Tongue (tissue), 2 donors: ENCODE measurements around the gene ABAT. TPM values are rescaled to one million over a fixed set of nuclear protein-coding genes. Genes with fewer than 3 reads are reported as not detected.
A peak's percentile ranks its signal among the peaks of the same experiment; 100 is the strongest.
"Not testable (repeated sequence)": the region's sequence is repeated elsewhere in the genome, so short reads cannot be mapped to it uniquely, and the experiment has no call there.

Source experiments
- DNase-seq: peaks from one replicate; pipeline ENCODE4 v3.0.0-alpha.2; 2015
- total RNA-seq: library from RNA; depleted of rRNA; stranded (reverse); fragments of >200 nt; gene quantifications from one replicate; pipeline ENCODE4 v1.2.3, GENCODE V29; 2014

The ABAT gene
- total RNA-seq, 1 donor from 2014 or later, result 18.9 TPM

DNA sequence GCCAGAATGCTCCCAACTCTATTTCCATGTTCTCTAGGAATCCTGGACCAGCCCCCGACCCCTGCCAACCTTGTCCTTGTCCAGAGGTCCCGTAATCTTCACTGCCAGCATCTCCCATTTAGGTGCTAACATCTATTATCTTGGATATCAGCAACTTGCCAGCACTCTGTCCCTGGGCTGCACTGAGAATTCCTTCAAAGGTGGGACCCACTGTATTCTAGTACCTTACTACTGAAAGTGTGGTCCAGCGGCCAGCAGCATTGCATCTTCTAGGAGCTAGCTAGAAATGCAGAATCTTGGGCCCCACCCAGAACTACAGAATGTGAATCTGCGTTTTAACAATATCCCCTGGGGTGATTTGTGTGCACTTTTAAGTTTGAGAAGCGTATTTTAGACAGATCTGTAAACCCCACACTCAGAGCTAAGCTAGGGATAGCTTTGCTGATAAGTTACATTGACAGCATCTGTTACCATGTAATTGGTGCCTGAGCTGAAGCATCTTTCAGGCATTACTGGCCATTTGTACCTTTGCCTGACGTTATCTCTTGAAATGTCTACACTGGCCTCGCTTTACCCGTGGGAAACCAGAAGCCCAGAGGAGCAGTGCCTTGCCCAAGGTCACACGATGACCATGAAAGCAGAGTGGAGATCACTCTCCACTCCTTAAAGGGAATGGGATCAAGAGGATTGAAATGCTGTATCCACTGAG is 8.3 kb downstream of the ABAT start:
- no peak for DNase-seq

DNA sequence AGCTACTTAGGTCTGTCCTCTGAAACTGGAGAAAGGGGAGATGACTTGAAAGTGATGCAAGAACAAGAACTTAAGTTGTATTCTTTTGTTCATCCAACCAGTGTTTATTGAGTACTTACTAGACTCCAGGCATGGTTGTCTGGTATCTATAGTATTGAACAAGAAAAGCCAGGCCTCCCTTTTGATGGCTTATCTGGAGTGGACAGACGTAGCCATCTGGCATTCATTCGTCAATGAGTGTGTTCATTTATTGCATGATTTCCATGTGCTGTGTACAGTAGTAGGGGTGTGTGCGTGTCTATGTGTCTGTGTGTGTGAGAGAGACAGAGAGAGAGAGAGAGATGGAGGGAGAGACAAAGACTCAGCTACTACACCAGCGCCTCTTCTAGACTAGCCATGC is 9.2 kb downstream of the ABAT start:
- DNase-seq, result no peak

DNA sequence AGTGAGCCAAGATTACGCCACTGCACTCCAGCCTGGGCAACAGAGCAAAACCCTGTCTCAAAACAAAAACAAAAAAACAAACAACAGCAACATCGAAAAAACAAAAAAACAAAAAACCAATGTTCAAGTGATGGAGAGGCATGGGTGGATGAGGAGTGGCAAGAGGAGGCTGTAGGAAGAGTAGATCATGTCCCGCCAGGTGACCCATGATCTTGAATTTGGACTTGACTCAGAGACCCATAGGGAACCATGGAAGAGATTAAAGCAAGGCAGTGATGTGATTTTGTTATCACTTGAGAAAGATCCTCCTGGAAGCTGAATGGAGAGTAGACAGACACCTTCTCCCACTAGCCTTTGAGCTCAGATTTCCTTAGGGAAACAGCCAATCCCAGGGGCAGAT is 11.2 kb downstream of the ABAT start:
- DNase-seq, result no peak

DNA sequence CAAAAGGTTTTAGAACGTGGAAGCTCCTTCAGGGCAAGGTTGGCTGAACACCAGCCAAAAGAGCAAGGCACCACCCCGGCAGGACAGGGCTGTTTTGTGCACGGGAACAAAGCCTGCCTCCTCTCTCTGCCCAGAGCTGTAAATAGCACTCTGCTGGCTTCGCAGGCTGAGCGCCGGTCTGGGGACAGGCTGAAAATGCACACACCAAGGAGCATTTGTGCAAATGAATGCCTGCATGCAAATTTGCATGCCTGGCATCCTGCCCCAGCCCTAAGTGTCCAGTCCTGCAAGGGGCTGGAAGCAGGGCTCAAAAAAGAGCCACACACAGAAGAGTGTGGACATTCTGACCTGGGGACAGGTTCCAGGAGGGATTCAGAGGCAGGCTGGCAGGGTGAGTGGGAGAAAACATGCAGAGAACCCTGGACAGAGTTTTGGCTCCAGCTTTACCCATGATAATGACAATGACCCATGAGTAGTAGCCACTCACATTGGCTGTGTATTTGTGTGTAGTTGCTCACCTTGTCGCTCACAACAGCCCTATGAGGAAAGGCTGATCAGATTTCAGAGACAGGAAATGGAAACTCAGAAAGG is 11.7 kb downstream of the ABAT start:
- peak; percentile 47 for DNase-seq

DNA sequence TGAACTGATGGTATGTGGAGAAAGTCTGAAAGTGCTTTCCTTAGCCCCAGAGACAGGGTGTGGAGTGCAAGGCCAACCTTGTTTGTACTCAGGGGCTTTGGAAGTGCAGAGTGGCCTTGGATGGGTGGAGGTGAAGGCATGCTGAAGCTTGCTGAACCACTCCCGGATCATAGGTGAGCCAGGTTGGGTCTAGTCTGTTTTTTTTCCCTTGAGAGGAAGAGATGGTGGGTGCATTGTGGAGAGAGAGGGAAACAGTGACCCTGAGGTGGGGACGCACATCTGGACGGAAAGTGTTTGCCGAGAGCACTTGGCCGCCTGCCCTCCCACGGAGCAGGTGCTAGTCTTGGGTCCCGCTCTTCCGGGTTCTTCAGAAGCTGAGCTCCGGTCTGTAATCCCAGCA is 12.5 kb downstream of the ABAT start:
- DNase-seq, result no peak

DNA sequence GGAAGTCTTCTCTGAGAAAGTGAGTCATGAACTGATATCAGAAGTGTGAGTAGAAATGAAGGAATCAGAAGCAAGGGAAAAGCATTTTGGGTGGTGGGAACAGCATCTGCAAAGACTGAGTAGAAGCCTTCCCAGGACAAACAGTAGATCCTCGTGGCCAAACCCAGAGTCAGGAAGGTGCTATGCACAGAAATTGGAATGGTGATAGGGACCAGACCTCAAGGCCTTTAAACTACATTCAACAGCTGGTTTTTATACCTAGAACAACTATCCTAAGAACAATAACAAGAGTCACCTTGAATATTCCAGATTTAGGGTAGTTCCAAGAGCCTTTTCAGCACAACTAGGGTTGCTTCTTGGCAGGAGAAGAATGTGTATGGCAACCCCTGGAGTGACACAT is 15.3 kb downstream of the ABAT start:
- no peak for DNase-seq

DNA sequence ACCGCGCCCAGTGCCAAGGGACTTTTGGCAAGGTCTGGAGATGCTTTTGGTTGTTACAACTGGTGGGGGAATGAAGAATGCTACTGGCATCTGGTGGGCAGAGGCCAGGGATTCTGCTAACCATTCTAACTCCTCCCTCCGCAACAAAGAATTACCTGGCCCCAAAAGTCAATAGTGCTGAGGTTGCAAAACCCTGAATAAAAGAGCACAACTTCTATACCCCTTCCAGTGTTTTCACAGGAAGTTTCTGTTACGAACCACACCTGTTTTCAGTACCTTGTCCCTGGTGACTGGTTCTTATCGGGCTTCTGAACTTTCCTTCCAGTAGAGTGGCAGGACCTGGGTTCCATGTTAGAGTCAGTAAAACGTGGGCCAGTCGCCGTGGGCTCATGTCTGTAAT is 17.3 kb downstream of the ABAT start:
- DNase-seq, result no peak

DNA sequence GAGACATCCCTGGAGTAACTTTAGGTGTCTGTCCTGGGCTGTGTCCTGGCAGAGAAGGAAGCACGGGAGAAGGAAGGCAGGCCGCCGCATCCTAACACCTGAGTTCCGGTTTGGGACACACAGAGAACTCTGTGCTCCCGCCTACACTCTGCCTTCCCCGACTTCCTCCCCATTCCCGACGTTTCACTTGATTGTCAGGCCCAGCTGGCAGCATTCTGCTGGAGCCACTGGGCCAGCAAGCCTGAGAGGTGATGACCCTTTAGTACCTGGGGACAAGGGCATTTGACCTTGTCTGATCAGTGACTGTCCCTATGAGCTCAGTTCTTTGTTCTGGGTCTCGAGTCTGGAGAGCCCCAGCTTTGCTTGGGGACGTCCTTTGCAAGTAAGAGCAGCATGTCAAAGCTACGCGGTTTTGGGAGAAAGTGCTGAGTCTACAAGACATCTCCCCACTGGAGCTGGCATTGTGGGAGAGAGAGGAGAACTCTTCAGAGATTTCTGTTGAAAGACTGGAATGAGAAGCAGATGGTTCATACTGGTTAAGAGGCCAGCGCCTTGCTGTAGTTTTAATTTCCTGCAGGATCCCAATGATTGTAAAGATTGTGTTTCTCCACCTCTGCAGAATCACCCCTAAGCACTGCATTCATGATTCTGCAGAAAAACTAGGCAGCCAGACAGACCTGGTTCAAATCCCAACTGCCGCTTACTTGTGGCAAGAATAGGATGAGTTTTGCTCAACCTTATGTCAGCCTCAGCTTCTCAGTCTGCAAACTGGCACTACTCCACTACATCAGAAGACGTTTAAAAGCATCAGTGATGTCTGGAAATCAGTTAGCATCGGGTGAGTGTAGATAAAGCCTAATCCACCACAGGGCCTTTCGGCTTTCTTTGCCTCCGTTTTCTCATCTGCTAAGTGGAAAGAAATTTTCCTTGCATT is 20.6 kb downstream of the ABAT start:
- no peak for DNase-seq

DNA sequence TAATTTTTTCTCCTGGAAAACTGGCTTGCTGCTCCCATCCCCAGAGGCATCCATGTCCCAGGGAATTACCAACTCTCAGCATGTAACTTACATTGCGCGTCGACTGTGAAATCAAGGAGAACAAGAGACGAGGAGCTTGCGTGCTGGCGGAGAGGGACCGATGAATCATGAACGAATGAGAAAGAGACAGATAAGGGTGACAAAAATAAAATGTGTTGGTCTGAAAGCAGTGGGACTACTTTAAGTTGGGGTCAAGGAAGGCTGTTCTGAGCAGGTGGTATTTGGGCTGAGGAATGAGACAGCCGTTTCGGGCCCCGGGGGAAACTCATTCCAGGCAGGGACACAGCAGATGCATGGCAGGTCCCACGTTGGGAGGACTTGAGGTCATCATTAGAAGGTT is 22.5 kb downstream of the ABAT start:
- peak; percentile 43 for DNase-seq

DNA sequence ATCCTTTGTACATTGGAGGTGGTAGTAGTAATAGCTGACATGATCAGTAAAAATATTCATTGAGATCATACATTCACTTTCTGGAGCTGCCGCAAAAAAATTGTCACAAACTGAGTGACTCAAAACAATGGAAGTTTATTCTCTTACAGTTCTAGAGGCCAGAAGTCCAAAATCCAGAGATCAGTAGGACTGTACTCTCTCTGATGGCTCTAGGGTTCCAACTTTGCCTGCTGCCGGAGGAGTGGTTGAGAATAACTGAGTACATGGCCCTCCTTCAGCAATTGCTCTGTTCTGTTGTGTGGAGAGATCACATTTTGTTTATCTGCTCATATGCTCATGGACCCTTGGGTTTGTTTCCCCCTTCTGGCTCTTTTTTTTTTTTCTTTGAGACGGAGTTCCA is 23.5 kb downstream of the ABAT start:
- DNase-seq, result no peak

DNA sequence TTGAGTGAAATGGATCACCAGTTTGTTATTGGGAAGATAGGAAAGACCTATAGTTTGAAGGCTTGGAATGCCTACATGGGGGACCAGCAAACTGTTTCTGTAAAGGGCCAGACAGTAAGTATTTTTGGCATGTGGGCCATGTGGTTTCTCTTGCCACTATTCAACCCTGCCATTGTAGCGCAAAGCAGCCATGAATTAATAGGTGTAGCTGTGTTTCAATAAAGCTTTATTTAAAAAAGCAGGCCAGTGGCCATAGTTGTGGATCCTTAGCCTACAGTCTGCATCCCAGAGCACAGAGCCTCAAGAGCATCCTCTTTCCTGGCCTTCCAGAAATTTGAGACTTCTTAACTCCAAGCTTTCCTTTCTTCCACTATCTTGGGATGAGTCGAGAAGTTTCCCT is 29.3 kb downstream of the ABAT start:
- DNase-seq, result no peak

DNA sequence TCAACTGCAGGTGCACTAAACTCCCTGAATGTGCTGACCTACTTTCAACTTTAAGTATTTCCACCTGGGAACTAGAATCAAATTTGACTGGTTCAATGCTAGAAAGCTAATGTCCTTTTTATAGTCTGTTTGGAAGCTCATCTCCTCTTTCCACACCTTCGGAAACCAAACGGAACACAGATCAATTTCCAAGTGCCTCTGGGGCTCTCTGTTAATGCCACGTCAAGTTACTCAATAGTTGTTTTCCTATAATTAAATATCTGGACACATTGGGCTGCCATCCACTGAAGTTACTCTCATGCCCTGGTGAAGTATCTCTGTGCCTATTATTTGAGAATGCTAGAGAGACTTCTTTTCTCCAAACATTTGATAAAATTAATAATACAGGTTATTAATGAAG is 29.7 kb downstream of the ABAT start:
- DNase-seq, result no peak

DNA sequence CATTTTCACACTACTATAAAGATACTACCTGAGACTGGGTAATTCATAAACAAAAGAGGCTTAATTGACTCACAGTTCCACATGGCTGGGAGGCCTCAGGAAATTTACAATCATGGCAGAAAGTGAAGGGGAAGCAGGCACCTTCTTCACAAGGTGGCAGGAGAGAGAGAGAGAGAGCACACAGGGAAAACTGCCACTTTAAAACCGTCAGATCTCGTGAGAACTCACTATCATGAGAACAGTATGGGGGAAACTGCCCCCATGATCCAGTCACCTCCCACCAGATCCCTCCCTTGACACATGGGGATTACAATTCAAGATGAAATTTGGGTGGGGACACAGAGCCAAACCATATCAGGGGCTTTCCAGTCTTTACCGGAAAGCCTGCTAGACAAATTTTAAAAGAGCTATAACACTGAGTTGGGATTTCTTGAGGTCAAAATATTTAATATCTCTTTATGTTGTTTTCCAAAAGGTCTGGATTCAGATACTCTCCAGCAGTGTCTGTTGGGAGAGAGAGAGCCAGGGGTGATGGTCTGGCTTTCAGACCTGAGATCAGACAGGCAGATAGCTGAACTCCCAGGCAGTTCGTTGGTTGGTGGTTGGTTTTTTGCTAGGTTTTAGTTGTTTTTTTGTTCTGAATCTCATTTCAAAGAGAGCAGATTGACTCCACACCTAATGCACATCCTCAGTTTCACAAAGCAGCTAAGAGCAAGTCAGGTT is 30.8 kb downstream of the ABAT start:
- not testable (repeated sequence) for DNase-seq

DNA sequence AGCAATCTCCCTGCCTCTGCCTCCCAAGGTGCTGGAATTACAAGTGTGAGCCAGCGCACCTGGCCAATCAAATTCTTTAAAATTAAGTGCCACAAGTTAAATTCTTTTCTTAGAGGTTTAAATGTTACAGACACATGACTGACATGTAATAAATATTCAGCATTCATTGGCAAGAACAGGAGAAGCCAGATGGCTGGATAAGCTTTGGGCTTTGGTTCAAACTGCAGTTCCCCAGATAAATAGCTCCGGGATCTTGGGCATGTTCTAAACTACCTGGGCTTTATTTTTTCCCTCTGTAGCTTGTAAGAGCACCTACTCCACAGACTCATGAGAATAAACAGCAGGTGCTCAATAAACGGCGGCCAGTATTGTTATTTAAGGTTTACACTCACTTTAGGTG is 34.1 kb downstream of the ABAT start:
- no peak for DNase-seq

DNA sequence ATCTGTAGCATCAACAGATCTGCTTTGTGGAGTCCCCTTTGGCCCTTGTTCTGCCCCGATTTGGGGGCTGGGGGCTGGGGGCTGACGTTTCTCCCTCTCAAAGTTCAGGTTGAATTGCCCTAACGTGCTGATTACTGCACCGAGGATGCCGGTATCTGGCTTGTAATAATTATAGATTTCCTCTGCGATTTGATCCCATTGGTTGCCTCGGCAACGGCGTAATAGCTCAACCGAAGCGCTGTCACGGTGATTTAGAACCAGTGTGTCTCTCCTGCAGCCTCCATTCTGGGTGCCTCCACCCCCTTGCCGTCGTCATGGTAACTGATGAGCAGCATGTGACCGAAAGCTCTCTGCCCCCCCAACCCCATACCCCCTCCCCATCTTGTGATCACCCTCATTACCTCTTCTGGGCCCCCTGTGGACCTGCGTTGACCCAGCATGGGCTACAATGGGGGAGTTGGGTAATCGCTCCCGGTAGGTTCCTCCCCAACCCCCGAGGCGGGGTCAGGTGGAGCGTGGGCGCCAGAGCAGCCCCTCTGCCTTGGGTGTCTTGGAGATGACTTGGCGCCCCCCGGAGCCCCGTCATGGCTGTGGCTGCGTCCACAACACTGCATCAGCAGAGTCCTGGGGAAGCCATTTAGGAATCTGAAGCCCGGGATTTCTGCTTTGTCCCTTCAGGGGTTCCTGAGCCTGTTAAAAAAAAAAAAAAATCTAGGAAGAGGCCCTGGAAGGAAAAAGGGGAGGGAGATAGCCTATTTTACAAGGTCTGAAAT is 38.4 kb downstream of the ABAT start:
- peak; percentile 69 for DNase-seq

DNA sequence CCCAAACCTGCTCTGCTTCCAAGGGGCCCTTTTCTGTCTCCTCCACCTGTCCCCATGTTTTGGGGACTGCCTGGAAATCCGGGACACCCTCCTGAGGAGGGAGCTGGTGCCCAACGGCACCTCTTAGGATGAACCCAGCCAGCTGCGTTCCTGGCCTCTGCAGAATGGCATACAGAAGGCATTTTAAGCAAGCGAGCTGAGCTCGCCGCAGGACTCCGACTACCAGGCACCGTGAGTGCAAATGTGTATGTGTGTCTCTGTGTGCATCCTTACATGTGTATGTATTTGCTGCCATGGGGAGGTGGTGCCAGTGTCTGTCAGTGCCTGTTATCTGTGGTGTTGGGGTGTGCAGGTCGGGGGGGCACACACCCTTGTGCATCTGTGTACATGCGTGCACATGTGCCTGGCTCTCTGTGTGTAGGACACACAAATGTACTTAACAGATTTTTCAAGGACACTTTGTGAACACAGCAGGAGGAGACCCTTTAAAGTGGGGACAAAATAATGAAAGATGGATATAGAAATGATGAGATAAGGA is 39.3 kb downstream of the ABAT start:
- DNase-seq, result no peak

DNA sequence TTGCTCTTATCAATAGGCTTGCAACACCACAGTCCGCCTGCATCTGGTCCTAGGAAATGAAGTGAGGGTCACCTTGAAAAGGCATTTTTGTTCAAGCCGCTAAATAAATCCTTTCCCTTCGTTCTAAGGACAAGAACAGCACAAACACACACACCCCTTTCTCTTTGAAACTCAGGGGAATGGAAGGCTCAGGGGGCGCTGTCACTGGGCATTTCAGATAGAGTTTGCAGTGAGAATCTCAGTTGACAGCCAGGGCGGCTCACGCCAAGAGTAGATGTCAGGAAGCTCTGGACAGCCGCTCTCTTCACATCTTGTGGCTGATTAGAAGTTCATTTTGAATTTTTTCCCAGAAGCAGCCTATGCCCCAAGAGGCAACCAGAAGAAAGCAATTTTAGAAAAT is 39.8 kb downstream of the ABAT start:
- DNase-seq, result no peak

DNA sequence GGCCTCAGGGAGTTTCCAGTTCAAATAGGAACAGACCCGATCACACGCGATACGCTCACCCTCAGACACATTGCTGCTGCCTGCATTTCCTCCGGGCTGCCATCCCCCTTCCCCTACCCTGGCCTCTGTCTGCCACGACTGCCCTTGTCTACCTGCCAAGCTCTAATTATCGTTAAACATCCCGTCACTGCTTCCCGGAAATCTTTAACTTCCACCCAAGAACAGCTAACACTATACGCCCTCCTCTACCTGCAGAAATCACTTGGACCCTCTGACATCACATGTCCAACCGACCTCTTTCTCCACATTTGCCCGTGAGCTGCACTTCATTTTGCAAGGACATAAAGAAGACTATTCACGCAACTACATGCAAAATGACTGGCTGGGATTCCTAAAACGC is 40.4 kb downstream of the ABAT start:
- no peak for DNase-seq

DNA sequence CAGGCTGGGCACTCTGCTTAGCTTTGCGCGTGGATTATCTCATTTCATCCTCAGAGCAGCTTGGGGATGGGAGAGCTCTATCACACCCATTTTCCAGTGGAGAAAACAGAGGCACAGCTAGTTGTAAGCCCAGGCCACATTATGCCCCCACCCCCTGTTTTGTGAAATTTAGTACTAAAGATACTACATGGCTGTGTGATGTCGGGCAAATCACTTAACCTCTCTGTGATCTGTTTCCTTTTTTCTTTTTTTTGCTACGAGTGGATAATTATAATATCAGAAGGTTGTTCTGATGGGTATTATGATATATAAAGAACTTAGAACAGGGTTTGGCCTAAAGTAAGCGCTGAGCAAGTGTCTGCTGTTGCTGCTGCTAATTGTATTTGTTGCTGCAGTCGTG is 41.6 kb downstream of the ABAT start:
- DNase-seq, result no peak

DNA sequence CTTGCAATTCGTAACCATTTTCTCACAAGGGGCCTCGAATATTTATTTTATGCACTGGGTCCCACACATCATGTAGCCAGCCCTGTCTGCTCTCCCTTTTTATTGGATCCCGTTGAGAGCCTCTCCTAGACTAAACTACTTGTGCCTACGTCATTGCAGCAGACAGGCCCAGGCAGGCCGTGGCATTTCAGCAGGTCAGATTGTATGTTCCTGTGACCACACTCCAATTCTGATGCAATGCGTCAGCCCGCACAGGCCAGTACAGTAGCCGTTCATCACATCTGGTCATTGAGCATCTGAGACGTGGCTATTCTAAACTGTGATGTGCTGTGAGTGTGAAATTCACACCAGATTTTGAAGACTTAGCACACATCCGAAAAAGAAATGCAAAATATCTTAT is 42.2 kb downstream of the ABAT start:
- no peak for DNase-seq

DNA sequence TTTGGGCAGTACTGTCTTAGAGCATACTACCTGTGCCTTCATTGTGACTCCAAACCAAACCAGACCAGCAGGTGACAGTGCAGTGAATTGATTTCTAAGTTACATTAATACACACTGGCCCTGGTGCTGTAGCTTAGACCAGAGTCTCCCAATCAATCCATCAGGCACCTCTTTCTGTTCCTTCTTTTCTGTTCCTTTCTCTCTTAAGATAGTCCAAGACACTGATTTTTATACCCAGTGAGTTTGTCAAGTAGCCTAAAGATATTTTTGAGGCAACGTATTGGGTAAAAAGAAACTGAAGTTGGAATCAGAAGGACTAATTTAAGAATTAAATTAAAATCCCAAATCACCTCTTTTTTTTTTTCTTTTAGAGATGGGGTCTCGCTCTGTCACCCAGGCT is 43.1 kb downstream of the ABAT start:
- DNase-seq, result no peak
